HG03064 (cell line): Measurements from ENCODE around the gene AGFG2.

Source experiments
- ATAC-seq: cut with Tn5 transposase; IDR thresholded peaks from one replicate; pipeline ENCODE4 v1.9.1; 2021; ENCODE audit warnings: low read depth; ENCODE audit not compliant: unreplicated experiment

The AGFG2 gene

DNA sequence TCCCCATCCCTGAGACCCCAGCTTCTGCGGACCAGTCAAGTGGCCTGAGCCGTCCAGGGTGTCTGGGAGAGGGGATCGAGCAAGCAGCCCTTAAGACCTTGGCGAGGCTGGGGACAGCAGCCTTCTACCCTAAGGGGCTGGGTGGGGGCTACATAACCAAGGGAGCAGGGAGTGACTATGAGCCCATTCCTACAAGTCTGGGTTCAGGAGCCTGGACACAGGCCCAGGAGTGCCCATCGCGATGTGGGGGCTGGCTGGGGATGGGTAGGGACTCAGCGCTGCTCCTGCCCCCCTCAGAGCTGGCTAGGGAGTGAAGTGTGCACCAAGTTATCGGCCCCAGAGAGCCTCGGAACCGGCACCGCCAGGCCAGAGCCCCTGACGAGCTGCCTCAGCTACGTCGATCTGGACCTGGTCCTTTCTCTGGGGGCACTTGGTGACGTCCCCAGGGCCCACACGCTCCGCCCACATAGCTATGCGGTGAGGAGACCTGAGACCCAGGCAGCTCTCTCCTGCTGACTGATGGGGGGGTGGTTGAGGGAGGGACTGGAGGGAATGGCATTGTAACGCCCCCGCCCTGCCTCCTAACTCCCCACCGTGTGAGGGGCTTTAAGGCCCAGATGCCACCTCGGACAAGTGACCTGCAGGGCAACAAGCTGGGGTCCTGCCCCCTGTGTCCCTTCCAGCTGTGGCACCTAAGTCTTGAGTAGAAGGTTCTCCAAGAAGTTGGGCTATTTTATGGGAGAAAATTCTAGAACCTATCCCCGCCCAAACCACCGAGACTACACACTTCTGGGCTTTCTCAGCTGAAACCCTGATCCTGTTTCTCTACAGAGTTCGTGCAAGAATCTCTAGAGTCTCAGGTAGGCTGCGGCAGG lies 32.2 kb downstream of the AGFG2 start:
- ATAC-seq, result no peak

DNA sequence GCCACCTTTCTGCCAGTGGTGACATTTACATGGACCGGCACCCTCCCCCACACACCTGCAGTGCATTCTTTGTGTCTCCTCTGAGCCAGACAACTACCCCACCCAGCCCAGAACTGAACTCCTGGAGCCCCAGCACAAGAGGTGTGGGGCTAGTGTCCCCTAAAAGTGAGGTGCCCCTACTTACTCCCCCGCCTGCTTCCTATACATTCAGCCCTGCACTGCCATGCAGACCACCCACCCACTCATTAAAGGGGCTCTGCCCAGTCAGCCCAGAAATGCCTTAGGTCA lies 32.8 kb downstream of the AGFG2 start:
- ATAC-seq, result no peak

DNA sequence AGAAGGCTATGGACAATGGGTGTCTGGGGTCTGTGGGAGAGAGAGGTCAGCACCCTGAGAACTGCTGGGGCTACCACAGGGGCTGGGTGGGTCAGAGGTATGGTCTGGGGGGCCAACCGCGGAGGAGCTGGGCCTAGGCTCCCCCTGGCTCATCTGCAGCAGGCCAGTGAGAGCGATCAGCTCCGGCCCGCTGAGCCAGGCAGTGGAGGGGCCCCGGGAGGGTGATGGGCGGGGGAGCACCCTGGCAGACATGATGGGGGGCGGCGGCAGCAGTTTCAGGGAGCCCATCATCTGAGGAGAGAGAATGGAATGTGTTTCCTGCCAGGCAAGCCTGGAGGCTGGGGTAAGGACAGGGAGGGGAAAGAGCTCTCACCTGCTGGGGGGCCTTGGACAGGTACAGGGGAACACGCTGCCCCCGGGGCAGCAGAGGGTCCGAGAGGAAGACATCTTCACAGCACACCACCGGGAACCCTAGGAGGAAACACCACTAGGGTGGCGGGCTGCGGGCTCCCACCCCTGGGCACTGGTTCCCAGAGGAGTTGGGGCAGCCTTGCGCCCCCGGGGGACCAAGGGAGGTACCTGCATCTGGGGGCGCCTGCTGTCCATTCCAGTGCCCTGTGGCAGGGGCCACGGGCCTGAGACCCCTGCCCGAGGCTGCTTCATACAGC lies 33.4 kb downstream of the AGFG2 start:
- no peak for ATAC-seq

DNA sequence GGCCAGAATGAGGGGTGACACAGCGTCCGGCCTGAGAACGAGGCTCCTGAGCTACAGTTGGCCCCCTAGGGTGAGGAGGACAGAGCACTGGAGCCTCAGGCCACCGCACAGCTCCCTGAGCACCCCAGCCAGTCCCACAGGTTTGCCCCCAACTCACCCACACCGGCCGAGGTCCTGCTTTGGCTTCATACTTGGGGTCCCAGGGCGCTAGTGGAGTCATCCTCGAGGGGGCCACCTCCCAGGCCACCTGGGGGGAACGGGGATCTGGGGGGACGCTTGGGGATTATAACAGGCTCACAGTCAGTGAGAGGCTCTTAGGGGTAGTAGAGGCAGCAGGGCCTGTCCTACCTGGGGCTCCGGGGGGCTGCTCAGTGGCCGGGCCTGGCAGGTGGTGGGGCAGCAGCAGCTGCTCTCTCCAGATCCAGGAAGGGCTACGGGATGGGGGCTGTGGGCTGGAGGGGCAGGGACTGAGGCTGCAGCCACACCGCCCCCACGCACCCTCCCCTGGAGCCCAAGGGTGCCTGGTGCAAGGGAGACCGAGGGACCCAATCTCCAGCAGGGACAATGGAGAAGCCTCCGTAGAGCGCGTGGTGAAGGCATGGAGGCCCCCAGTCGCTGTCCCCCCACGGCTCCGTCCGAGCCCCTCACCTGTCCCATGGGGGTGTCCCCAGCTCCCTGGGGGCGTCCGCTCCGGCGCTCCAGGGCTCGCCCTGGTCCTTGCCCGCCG lies 34.1 kb downstream of the AGFG2 start:
- ATAC-seq, result no peak

DNA sequence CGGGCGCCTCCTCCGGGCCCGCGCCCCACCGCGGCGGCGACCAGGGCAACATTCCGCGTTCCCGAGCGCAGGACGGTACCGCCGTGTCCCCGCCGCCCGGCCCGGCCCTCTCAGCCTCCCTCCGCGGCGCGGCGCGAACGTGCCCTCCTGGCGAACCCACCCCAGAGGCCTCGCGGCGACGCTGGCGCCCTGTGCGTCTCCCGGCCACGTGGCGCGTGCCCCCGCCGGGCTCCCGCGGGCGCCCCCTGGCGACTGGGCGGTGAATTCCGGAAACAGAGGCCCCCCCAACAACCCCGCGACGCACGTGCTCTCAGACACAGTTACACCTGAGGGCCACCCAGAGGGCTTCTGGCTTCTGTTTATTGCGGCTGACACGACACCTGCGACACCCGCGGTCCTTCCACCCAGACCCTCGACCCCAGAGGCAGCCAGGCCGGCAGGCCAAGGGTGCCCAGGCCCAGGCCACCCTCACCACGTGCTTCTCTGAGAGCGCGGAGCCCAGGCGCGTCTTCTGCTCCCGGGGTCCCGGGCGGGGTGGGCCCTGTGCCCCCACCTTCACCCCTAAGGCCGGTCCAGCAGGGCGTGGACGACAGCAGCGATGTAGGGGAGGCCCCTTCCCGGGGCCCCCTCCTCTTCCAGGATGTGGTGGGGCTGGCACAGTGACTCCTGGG lies 34.8 kb downstream of the AGFG2 start, which contains the start of gene SAP25:
TSS of gene SAP25 (minus strand) at position 210 of the 671 bp plus-strand sequence. CDS start at position 52, 158 bp downstream.
- ATAC-seq, result no peak

DNA sequence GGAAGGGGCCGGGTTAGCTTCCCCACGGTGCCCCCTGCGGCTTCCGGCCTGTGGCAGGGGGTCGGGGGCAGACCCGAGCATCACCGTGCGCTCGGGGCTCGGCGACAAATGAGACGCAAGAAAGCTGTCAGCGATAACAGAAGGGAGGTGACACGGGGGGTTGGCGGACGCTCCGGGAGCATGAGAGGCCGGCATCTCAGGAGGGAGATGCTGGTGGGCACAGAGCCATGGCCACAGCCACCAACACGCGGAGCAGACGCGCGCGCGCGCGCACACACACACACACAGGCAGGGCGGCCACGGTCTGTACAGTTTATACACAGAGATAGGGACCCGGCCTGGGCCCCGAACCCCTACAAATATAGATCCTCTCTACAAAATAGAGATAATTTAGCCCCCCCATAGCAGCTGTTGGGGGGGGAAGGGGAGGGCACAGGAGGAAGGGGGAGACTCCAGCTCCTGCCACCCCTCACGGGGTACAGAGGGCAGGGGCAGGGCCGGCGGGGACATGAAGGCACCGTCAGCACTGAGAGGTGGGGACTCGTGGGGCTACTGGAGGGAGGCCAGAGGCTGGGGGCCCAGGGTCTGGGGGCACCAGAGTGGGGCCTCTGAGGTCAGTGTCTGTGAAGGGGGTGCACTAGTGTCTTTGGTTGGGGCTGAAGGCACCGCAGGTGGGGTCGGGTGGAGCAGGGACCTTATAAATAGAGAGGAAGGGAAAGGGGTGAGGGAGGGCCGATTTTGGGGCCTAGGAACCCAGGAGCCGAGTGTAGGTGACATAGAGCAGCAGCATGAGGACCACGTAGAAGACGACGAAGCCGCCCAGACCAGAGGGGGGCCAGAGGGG lies 35.6 kb downstream of the AGFG2 start:
- no peak for ATAC-seq

DNA sequence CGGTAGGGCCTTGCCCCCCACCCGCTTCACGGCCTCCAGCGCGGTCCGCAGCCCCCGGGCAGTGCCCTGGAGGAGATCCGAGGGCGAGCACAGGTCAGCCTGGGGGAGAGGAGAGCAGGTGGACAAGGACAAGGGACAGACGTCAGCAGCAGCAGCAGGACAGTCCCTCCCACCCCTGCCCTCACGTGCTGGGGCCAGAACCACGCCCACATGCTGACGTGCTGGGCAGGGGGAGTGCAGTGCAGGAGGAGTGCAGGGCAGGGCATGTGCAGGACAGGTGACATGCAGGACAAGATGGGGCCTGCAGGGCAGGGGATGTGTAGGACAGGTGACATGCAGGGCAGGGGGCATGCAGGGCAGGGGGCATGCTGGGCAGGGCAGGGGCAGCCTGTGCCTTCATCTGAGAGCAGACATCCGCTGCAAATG lies 36.2 kb downstream of the AGFG2 start:
- no peak for ATAC-seq

DNA sequence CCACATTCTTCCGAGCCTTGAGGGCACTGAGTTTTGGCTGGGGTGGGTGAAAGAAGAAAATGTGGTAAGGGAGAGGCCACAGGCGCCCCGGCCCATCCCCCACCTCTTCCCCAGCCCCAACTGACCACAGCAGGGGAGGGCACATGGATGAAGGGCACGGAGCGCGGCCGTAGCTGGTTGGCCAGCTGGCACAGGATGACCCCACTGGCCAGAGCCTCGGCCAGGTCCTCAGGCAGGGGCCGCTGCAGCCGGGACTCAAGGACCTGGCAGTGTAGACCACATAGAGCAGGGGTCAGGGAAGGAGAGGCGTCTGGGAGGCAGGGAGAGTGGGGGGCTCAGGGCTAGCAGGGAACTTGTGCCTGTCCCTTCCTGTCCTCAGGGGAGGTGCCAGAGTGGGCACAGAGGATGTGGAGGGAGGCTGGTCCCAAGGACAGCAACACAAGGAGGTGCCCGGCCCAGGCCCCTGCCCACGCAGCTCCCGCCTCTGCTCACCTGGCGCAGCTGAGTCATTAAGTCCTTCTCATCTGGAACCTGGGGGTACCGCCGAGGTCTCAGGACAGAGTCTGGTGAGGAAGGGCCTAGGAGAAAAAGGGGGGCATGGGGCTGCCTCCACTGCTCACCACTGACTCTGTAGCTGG lies 36.9 kb downstream of the AGFG2 start:
- ATAC-seq, result no peak

DNA sequence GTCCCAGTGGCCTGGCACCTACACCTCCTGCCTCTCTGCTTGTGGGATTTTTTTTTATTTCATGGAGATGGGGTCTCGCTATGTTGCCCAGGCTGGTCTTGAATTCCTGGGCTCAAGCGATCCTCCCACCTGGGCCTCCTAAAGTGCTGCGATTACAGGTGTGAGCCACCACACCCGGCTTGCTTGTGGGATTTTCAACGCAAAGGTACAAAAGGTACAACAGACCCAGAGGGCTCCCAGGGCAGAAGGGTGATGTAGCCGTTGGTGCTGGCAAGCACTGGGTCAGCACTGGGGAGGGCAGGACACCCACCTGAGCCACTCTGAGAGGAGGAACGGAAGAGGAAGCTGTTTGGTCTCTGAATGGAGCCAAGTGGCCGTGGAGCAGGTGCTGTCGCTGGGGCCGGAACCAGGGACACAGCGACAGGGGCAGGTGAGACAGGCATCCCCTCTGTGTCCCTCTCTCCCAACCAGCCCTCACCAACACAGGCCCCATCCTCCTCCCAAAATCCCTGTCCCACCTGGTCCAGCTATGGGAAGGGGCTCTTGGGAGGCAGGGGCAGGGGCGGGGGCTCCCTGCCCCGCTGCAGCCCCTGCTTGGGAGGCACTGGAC lies 37.5 kb downstream of the AGFG2 start:
- ATAC-seq, result no peak

DNA sequence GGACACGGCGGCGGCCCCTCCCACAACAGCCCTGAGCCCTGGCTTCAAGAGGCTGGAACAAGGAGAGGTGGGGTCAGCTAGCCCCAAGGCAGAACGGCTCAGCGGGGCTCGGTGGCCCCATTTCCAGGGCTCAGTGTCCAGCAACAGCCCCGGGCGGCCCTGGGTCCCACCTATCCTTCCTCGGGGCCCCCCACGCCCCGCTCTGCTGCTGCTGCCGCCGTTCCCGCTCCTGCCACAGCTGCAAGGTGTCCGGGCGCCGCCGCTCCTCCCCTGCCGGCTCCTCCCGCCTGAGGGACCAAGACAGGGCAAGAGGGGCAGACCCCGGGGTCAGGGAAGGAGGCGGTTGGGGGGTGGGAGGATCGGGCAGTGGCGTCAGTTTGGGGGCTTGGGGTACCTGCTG lies 38.1 kb downstream of the AGFG2 start:
- no peak for ATAC-seq

DNA sequence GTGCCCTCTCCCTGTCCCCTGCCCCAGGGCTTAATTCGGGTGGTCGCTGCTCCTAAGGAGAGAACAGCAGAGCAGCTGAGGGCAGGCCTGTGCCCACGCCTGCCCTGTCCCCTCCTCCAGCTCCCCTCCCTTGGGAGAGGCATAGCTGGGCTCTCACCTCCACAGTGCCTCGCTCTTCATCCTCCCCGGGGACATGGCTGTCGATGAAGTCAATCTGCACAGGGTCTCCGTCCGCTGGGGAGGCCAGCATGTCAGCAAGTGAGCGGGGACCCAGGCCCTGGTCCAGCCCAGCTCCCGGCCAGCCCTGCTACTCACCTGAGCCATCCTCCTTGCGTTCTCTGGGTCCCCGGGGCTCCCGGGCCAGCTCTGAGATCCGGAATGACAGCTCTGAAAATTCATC lies 38.5 kb downstream of the AGFG2 start:
- no peak for ATAC-seq

DNA sequence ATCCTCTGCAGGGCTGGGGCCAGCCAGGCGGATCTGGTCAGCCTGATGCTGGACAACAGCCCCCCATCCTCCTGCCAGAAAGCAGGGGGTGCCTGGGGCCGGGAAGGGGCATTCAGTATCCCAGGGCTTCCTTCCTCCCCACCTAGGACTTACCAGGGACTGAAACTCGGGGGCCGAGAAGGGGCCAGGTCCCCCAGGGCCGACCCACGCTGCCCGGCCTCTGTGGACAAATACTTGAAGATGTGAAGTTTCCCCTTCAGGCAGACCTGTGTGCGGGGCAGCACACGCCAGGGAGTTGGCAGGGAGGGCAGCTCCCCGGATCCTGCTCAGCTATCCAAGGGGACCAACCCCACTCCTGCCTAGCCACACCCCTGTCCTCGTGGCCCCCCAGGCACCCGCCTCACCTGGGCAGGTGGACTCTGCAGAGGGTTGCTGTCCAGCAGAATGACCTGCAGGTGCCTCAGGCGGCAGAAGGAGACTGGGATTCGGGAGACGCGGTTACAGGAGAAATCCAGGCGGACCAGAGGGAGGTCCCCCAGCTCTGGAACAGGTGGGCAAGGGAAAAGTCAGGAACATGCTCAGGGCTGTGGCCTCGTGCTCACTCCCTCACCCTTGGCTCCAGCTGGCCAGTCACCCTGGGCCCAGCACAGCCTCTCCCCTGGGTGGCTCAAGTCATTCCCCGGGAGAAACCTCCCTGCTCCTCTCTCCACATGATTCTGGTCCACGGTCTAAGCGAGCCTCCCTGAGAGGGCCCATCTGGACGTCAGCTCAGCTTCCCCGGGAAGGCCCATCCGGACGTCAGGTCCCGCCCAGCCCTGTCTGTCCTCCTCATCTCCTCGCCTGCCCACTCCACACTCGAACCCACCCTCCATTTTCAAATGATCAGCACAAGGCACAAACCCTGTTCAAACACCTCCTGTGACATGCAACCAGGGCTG lies 39.5 kb downstream of the AGFG2 start:
- ATAC-seq, result no peak

DNA sequence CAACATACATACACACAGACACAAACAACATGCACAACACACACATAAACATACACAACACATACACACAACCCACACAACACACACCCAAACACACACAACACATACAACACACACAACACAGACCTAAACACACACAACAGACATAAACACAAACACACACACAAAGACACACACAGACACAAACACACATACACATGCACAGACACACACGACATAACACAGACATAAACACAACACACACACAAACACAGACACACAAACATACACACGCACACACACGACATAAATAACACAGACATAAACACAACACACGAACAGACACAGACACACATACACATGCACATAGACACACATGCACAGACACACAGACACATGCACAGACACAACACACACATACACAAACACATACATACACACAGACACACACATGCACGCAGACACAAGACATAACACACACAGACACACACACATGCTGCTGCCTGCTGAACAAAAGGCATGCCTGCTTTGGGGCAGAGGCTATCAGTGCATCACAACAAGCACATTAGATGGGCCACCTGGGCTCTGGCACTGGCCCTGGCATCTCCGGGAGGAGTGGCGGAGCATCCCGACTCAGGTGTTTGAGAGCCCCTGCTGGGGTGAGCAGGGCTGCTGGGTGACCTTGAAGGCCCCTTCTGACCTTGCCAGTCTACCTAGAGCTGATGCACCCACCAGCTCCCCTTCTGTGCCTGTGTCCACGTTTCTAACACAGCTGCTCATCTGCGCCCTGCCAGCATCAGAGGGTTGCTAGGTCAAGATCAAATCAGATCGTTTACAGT lies 41.7 kb downstream of the AGFG2 start:
- no peak for ATAC-seq

DNA sequence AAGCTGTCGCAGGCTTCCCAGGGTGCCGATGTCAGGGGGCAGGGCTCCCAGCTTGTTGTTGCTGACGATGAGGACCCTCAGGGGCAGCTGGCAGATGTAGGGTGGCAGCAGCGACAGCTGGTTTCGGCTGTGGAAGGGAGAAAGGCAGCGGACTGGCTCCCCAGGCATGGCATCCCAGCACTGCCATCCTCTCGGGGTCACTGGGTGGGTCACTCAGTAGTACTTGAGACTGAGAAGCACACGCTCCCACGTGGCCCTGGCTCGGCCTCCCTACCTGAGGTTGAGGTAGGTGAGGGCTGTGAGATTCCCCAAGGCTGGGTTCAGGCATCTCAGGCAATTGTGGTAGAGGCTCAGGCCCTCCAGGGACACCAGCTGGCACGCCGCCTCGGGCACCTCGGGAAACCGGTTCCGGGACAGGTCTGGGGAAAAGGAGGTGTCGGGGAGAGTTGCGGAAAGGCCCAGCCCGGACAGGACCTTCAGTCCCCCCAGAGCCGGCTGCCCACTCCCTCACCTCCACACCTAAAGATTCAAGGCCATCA lies 43.1 kb downstream of the AGFG2 start:
- ATAC-seq, result no peak

DNA sequence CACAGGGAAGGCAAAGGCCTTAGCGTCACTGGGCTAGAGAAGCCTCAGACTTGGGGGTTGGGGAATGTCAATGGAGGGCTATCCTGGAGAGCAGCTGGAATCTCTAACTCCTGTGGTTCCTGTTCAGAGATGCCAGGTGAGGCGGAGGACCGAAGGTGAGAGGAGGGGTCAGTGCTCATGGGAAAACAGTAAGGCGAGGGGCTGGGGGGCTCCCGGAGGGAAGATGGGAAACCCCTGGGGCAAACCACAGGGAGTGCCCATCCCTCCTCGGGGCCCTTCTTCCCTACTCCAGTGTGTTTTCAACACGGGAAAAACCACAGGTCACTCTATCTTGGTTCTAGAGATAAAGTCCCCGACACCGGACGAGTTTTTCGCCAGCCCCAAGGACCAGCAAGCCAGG lies 43.6 kb downstream of the AGFG2 start:
- ATAC-seq, result no peak

DNA sequence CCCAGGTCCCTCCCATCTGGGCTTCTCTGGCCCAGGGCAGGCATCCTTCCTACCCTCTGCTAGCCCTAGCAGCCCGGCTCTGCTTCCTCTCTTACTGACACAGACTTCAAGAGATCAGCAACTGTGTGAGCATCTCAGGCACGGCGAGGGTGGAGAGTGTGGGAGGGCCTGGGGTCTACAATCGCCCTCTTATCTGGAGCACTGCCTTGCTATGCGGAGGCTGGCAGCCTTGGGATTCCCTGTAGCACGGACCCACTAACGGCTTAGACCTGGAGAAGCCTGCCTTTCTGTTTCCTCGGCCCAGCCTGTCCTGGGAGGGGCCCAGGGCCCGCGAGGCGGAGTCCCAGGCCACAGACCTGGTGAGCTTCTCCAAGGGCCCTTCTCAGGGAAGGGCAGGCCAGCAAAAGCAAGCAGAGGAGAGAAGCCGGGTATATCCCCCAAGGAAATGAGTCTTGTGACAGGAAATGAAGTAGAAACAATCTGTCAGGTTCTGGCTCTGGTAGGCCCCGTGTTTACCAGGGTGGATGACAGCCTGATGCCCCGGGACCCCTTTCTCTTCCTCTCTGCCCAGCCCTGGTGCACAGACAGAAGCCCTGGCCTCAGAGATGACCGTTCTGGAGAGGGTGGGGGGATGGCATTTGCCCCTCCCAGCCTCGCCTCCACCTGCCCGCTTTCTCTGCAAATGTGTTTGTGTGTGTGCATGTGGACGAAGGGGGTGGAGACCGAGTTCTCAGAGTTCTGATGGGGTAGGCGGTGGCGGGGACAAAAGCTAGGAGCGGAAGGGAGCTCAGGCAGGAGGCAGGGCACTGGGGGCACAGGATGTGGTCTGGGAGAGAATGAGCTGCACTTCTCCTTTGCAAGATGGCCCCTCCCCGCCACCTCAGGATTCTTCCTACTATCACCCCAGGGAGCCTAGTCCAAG lies 44.4 kb downstream of the AGFG2 start:
- no peak for ATAC-seq
